ENCODE results near the gene TRIM40.
A peak's percentile ranks its signal among the peaks of the same experiment; 100 is the strongest.

Gene TRIM40

GRCh38 chr6:30097902-30098768, 37.8 kb upstream of the TRIM40 start:
- no peak for TF ChIP-seq CTCF (conservative IDR thresholded peaks at IDR 0.05; ENCODE audit: low read depth)
- no peak overlapping the region for H3K27ac ChIP-seq
- ChIA-PET POLR2A (ENCODE audit: low non-redundant PET) (interaction anchor here (0.6 kb wide), 1 partner anchor 31 kb away, joined by 3 read pairs; the partner anchor contains the start of gene PPP1R11), CTCF (interaction anchor here (0.6 kb wide), 1 partner anchor 360 kb away, joined by 3 read pairs; no protein-coding TSS in a partner anchor)
- DNase-seq (ENCODE audit: low spot score), result no peak

GRCh38 chr6:30100154-30100553, 35.8 kb upstream of the TRIM40 start:
- no peak for DNase-seq (ENCODE audit: low spot score)
- ChIA-PET POLR2A (ENCODE audit: low non-redundant PET) (no interaction called here), CTCF (interaction anchor here (0.6 to 1.1 kb wide), 2 partner anchors 24 to 70 kb away, joined by 3 to 4 read pairs; no protein-coding TSS in a partner anchor)
- no peak overlapping the region for H3K27ac ChIP-seq
- TF ChIP-seq CTCF (conservative IDR thresholded peaks at IDR 0.05; ENCODE audit: low read depth), result no peak

- TF ChIP-seq CTCF (conservative IDR thresholded peaks at IDR 0.05; ENCODE audit: low read depth), result no peak
- peak overlapping the region; percentile 73 for H3K27ac ChIP-seq
- DNase-seq (ENCODE audit: low spot score), result peak; percentile 74
- ChIA-PET CTCF (interaction anchor here (0.5 to 1.6 kb wide), 3 partner anchors 30 to 112 kb away, joined by 4 to 8 read pairs (median 6); partner anchors contain the start of gene TRIM26), POLR2A (ENCODE audit: low non-redundant PET) (interaction anchor here (1.2 to 1.4 kb wide), 3 partner anchors 26 to 40 kb away, joined by 3 to 9 read pairs (median 5); partner anchors contain the start of genes POLR1H and PPP1R11)
Measured at GRCh38 chr6:30100585-30101443, 35.1 kb upstream of the TRIM40 start.

GRCh38 chr6:30101444-30102413, 34.2 kb upstream of the TRIM40 start:
- no peak for TF ChIP-seq CTCF (conservative IDR thresholded peaks at IDR 0.05; ENCODE audit: low read depth)
- peak overlapping the region; percentile 73 for H3K27ac ChIP-seq
- CTCF ChIA-PET, result interaction anchor here (0.5 to 1.6 kb wide), 4 partner anchors 30 to 254 kb away, joined by 4 to 8 read pairs (median 6); partner anchors contain the start of gene TRIM26

DNA sequence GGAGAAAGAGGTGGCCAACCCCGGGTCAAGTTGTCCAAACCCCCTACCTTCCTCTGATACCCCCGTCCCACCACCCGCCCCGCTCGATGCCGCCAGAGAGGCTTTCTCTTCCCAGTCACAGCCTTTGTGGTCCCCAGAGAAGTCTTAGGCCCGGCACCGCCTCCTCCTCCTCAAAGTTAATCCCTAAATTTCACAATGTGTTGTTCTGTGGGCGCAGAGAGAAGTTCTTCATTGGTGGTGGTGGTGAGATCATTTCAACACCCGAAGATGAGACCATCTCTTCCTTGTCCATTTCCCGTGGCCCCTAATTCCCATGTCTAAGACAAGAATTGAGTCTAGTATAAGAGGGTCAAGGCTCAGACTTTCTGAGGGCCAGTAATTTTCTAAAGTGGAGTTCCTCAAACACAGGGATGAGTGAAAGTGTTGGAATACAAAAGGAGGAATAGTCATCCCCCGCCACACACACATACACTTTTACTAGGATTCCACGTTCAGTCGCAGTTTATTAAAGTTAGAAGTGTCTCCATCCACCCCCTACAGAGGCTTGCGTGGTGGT, 33.4 kb upstream of the TRIM40 start:
- TF ChIP-seq CTCF (conservative IDR thresholded peaks at IDR 0.05; ENCODE audit: low read depth), result no peak
- ChIA-PET POLR2A (ENCODE audit: low non-redundant PET) (interaction anchor here (0.7 to 1.4 kb wide), 2 partner anchors 29 to 42 kb away, joined by 4 to 9 read pairs; partner anchors contain the start of gene POLR1H), CTCF (interaction anchor here (0.6 to 5.0 kb wide), 16 partner anchors 10 to 472 kb away, joined by 3 to 32 read pairs (median 4); partner anchors contain the start of gene TRIM31)
- DNase-seq (ENCODE audit: low spot score), result peak; percentile 17
- peak overlapping the region; percentile 73 for H3K27ac ChIP-seq

More at GRCh38 chr6:30101444-30102413, 34.2 kb upstream of the TRIM40 start:
- peak; percentile 93 for DNase-seq (ENCODE audit: low spot score)
- POLR2A ChIA-PET (ENCODE audit: low non-redundant PET), result interaction anchor here (0.7 to 1.4 kb wide), 4 partner anchors 27 to 41 kb away, joined by 3 to 9 read pairs (median 4); partner anchors contain the start of genes POLR1H and PPP1R11

Measured in RWPE1 (cell line).